Activated CD4-positive, alpha-beta T cell treated with anti-CD3 and anti-CD28 coated beads for 48 hours (primary cell): Measurements from ENCODE around the gene ATP2B3.

ENCODE experiments used
- DNase-seq: peaks from one replicate; pipeline ENCODE4 v3.0.0-alpha.2; 2020

Gene ATP2B3

GRCh38 chrX:153622661-153623309 is 105.3 kb downstream of the ATP2B3 start:
- no peak for DNase-seq

DNA sequence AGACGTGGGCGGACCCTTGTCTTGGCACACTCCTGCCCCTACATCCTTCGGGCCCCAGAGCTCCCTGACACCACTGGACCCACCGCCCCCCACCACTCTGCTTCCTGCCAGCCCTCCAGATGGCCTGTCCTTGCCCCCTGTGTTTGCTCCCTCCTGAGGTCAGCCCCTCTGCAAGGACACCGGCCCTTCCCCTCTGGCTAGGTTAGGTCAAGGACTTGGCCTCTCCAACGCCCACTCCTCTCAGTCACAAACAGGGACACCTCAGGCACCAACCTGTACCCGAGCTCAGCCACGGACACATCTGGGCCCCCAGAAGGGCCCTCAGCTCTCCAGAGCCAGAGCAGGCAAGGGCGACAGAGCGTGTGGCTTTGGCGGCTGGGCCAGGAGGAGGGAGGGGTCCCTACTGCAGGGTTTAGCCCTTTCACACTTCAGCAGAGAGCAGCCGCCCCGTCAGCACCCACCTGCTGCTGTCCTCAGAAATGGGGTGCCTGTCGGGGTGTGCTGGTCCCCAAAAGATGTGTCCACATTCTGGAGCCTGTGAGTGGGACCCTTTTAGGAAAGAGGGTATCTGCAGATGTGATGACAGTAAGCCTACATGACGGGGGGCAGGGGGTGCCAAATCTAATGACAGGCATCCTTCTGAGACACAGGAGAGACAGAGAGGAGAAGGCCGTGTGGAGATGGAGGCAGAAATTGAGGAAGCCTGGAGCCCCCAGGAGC is 106.0 kb downstream of the ATP2B3 start:
- DNase-seq: no peak

GRCh38 chrX:153624196-153625091 is 107.0 kb downstream of the ATP2B3 start:
- no peak for DNase-seq

- DNase-seq: no peak
Measured at GRCh38 chrX:153625271-153626024, 108.0 kb downstream of the ATP2B3 start.

GRCh38 chrX:153626025-153626633 is 108.7 kb downstream of the ATP2B3 start:
- DNase-seq: no peak

- DNase-seq: no peak
Measured at GRCh38 chrX:153626863-153627674, 109.6 kb downstream of the ATP2B3 start.

DNA sequence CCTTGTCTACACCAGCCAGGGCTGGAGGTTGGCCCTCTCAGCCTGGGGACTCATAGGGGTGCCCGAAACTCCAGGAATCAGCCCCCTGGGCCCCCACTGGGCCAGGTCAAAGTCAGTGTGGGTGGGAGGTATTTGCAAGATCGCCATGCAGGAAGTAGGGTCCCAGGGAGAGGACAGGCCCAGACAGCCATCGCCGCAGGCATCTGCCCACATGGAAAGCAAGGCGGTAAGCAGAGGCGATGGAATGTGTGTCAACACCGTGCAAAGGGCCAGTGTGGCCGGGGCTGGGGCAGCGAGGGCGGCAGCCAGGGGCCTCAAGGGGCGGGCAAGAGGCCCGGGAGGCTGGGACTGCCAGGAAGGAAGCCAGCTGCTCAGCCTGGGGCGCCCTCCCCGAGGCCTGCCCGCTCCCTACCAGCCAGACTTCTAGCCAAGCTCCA is 110.3 kb downstream of the ATP2B3 start:
- DNase-seq: no peak

GRCh38 chrX:153628129-153628528 is 110.7 kb downstream of the ATP2B3 start:
- DNase-seq: no peak

DNA sequence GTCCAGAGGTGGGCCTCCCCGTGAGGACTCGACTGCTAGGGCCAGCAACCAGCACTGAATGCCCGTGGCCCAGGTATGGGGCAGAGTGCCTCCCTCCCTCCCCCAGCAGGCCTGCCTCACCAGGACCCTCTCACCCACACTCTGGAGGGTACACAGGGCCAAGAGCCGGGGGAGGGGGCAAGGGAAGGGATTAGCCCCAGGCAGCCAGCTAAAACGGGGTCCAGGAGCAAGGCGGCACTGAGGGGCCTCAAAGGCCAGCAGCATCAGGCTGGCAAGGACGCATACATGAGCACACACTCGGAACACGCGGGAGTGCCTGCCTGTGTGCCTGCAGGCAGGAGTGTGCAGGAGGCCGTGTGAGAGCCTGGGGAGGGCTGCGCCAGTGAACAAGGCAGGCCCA is 111.2 kb downstream of the ATP2B3 start:
- DNase-seq: no peak

GRCh38 chrX:153631346-153631745 is 113.9 kb downstream of the ATP2B3 start:
- no peak for DNase-seq

DNA sequence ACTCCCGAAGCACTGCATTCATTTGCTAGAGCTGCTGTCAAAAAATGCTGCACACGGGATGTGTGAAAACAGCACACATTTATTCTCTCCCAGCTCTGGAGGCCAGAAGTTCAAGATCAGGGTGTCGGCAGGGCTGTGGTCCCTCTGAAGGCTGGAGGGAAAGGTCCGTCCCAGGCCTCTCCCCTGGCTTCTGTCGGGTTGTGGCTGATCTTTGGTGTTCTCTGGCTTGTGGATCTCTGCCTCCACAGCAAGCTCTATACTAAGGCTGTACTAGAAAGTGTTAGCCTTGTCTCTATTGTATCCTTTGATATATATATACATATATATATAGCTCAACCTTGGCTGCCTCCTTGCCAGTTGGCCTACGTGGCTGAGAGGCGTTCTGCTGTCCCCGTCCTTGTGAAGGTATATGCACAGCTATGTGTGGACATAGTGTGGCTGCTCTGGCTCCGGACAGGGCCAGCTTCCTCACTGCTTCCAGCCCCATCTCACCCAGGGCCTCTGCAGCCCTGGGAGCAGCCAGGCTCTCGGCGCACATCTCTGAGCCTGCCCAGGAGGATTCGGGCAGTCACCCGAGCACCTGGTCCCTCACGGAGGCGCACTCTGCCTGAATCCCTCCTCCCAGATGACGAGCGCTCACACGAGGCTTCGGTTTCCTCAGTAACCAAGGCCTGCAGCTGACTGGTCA is 114.6 kb downstream of the ATP2B3 start:
- no peak for DNase-seq
